HCT116 (cell line): ENCODE data around the gene KCNK18. TPM values are rescaled to one million over a fixed set of nuclear protein-coding genes. Genes with fewer than 3 reads are reported as not detected.

Experiments
- ATAC-seq: fragments of 200-7000 bp; cut with Tn5 transposase; 2 replicates; pipeline ENCODE4 v1.9.1; 2020; ENCODE audit warnings: mild to moderate bottlenecking, moderate library complexity
- BruUV-seq: library from RNA; stranded (reverse); fragments of 400-500 nt; replicated peaks from 2 replicates; lab custom pipeline; 2021; lab: Mats Ljungman, UMichigan
- CTCF ChIA-PET: fragments of 300-600 bp; sonication (Branson Sonifier 250); formaldehyde crosslinking; loops from one replicate; lab custom pipeline; 2021; ENCODE audit warnings: antibody characterized with exemption; lab: Charles Lee
- POLR2A ChIA-PET: fragments of 300-600, 350-600 bp; sonication (Branson Sonifier 250); formaldehyde crosslinking; loops from one replicate; lab custom pipeline; 2021; ENCODE audit warnings: antibody characterized with exemption; lab: Charles Lee
- RAD21 ChIA-PET, 2 experiments: fragments of 300-600 bp; sonication (Branson Sonifier 250); formaldehyde crosslinking; loops; one replicate each; lab custom pipeline; 2023; ENCODE audit warnings: low total read pairs in 2 of 2; ENCODE audit not compliant: uncharacterized antibody in 2 of 2, unreplicated experiment in 2 of 2, low non-redundant PET in 1 of 2; lab: Charles Lee
- DNase-seq: peaks from one replicate; pipeline ENCODE4 v3.0.0-alpha.2; 2010; ENCODE audit warnings: low read depth, low spot score
- H2AFZ ChIP-seq: fragments of 200-600 bp; shearing (Covaris generic), sonication (generic); 2 replicates; pipeline ENCODE4 v1.6.1; 2017; ENCODE audit warnings: low read depth, mixed run types, mixed read lengths, antibody characterized with exemption, low read length; ENCODE audit not compliant: poor library complexity, severe bottlenecking
- H3K27ac ChIP-seq: 2 replicates; pipeline ENCODE4 v1.5.1; 2012; ENCODE audit warnings: low read depth, low read length
- H3K27me3 ChIP-seq: fragments of 200-600 bp; sonication (generic); 2 replicates; pipeline ENCODE4 v1.6.1; 2016; ENCODE audit warnings: mixed run types, low read length, mixed read lengths; ENCODE audit not compliant: insufficient read depth
- H3K36me3 ChIP-seq, 2 experiments: fragments of 200-500 bp in 1 of 2; fragments of 200-600 bp in 1 of 2; sonication (Bioruptor generic) in 1 of 2; sonication (generic) in 1 of 2; 2 replicates each; pipeline versions ENCODE4 v1.5.1 to v1.6.1; 2014 to 2016; ENCODE audit warnings: low read length in 2 of 2, inconsistent platforms in 1 of 2, mixed read lengths in 1 of 2, mixed run types in 1 of 2; ENCODE audit not compliant: insufficient read depth in 2 of 2, control insufficient read depth in 1 of 2
- H3K4me1 ChIP-seq, 2 experiments: fragments of 200-600 bp in 1 of 2; sonication (generic) in 1 of 2; 2 replicates each; pipeline versions ENCODE4 v1.5.1 to v1.6.1; 2012 to 2017; ENCODE audit warnings: low read length in 2 of 2, inconsistent platforms in 1 of 2, mild to moderate bottlenecking in 1 of 2, mixed read lengths in 1 of 2, mixed run types in 1 of 2, moderate library complexity in 1 of 2; ENCODE audit not compliant: insufficient read depth in 2 of 2, control insufficient read depth in 1 of 2
- H3K4me2 ChIP-seq: fragments of 200-600 bp; sonication (generic); 2 replicates; pipeline ENCODE4 v1.6.1; 2017; ENCODE audit warnings: mixed run types, low read length, mixed read lengths
- H3K4me3 ChIP-seq, 2 experiments: fragments of 200-600 bp in 1 of 2; sonication (generic) in 1 of 2; replicated peaks in 1 of 2; 2 replicates each; pipeline ENCODE4 v1.5.1; 2011 to 2016; ENCODE audit warnings: low read length in 2 of 2, control low read depth in 1 of 2, low read depth in 1 of 2, mild to moderate bottlenecking in 1 of 2, mixed read lengths in 1 of 2, mixed run types in 1 of 2
- H3K79me2 ChIP-seq: fragments of 200-600 bp; sonication (generic); 2 replicates; pipeline ENCODE4 v1.6.1; 2017; ENCODE audit warnings: mild to moderate bottlenecking, mixed run types, low read length, moderate library complexity, mixed read lengths; ENCODE audit not compliant: insufficient read depth
- H3K9ac ChIP-seq: fragments of 200-600 bp; sonication (generic); 2 replicates; pipeline ENCODE4 v1.6.1; 2016; ENCODE audit warnings: low read length, mixed read lengths
- H3K9me2 ChIP-seq: fragments of 200-600 bp; sonication (generic), shearing (Covaris generic); 2 replicates; pipeline ENCODE4 v1.6.1; 2017; ENCODE audit warnings: mixed run types, mild to moderate bottlenecking, moderate library complexity; ENCODE audit not compliant: insufficient read depth
- H3K9me3 ChIP-seq, 2 experiments: fragments of 200-500 bp in 1 of 2; fragments of 200-600 bp in 1 of 2; sonication (Bioruptor generic) in 1 of 2; sonication (generic) in 1 of 2; 2 replicates each; pipeline ENCODE4 v1.6.1; 2014 to 2017; ENCODE audit warnings: low read length in 2 of 2, mixed read lengths in 2 of 2, inconsistent platforms in 1 of 2, low read depth in 1 of 2, mild to moderate bottlenecking in 1 of 2, mixed run types in 1 of 2, moderate library complexity in 1 of 2; ENCODE audit not compliant: control insufficient read depth in 1 of 2, insufficient read depth in 1 of 2
- H4K20me1 ChIP-seq: fragments of 200-600 bp; sonication (generic), shearing (Covaris generic); 2 replicates; pipeline ENCODE4 v1.6.1; 2017; ENCODE audit warnings: mixed run types, mild to moderate bottlenecking, moderate library complexity; ENCODE audit not compliant: insufficient read depth
- ATF3 ChIP-seq: IDR thresholded peaks from 2 replicates; pipeline ENCODE4 v1.6.1; 2012
- CBX3 ChIP-seq: IDR thresholded peaks from 2 replicates; pipeline ENCODE4 v1.6.1; 2012; ENCODE audit warnings: low read depth
- CEBPB ChIP-seq: IDR thresholded peaks from 2 replicates; pipeline ENCODE4 v1.6.1; 2012; ENCODE audit warnings: low read depth
- EGR1 ChIP-seq: IDR thresholded peaks from 2 replicates; pipeline ENCODE4 v1.6.1; 2012; ENCODE audit warnings: low read depth
- ELF1 ChIP-seq: IDR thresholded peaks from 2 replicates; pipeline ENCODE4 v1.6.1; 2012; ENCODE audit warnings: low read depth, borderline replicate concordance
- EZH2 ChIP-seq: fragments of 200-600 bp; sonication (generic); IDR thresholded peaks from 2 replicates; pipeline ENCODE4 v1.6.1; 2017; ENCODE audit warnings: antibody characterized with exemption, mixed run types
- EZH2phosphoT487 ChIP-seq: fragments of 200-600 bp; IDR thresholded peaks from 2 replicates; pipeline ENCODE4 v1.6.1; 2018; ENCODE audit warnings: antibody characterized with exemption, borderline replicate concordance
- FOSL1 ChIP-seq: IDR thresholded peaks from 2 replicates; pipeline ENCODE4 v1.6.1; 2012; ENCODE audit warnings: low read depth
- JUND ChIP-seq: IDR thresholded peaks from 2 replicates; pipeline ENCODE4 v1.6.1; 2012
- MAX ChIP-seq: IDR thresholded peaks from 2 replicates; pipeline ENCODE4 v1.6.1; 2012
- POLR2A ChIP-seq: IDR thresholded peaks from 2 replicates; pipeline ENCODE4 v1.7.0; 2011; ENCODE audit warnings: borderline replicate concordance; ENCODE audit not compliant: insufficient read depth, insufficient read length; ENCODE audit errors: extremely low read depth
- RAD21 ChIP-seq: IDR thresholded peaks from 2 replicates; pipeline ENCODE4 v1.6.1; 2012; ENCODE audit warnings: low read depth, mild to moderate bottlenecking
- SIN3A ChIP-seq: IDR thresholded peaks from 2 replicates; pipeline ENCODE4 v1.6.1; 2012; ENCODE audit warnings: low read depth
- SP1 ChIP-seq: IDR thresholded peaks from 2 replicates; pipeline ENCODE4 v1.6.1; 2012; ENCODE audit warnings: low read depth
- SRF ChIP-seq: IDR thresholded peaks from 2 replicates; pipeline ENCODE4 v1.6.1; 2012; ENCODE audit warnings: low read depth
- TCF7L2 ChIP-seq: IDR thresholded peaks from 2 replicates; pipeline ENCODE4 v1.7.0; 2011; ENCODE audit warnings: borderline replicate concordance, inconsistent platforms; ENCODE audit not compliant: insufficient read depth, insufficient read length; ENCODE audit errors: extremely low read depth
- YY1 ChIP-seq: IDR thresholded peaks from 2 replicates; pipeline ENCODE4 v1.6.1; 2011; ENCODE audit warnings: low read length, low read depth, moderate library complexity, mild to moderate bottlenecking; ENCODE audit not compliant: insufficient replicate concordance; ENCODE audit errors: extremely low read depth
- ZBTB33 ChIP-seq: IDR thresholded peaks from 2 replicates; pipeline ENCODE4 v1.6.1; 2011; ENCODE audit warnings: mild to moderate bottlenecking, low read length, moderate library complexity; ENCODE audit not compliant: insufficient replicate concordance; ENCODE audit errors: extremely low read depth
- ZFX ChIP-seq: fragments of 450-650 bp; IDR thresholded peaks from 2 replicates; pipeline ENCODE4 v1.6.1; 2017
- intact Hi-C: fragments of 100-400 bp; cut with micrococcal nuclease; formaldehyde crosslinking; loops from 2 replicates; pipeline ENCODE4 v1.10.0; 2022
- total RNA-seq: library from RNA; stranded (reverse); gene quantifications from one replicate; pipeline ENCODE4 v1.2.1, GENCODE V29; 2021; ENCODE audit not compliant: unreplicated experiment

Gene KCNK18
- total RNA-seq, 1 experiment from 2014 or later = not detected

GRCh38 chr10:117253908-117254307, 56.6 kb downstream of the KCNK18 start:
- Histone ChIP-seq H3K4me1 (no peaks in the 10 kb centered on the region), H3K36me3 (no peaks in the 10 kb centered on the region), H4K20me1 (no peaks in the 10 kb centered on the region), H3K9me2 (no peaks in the 10 kb centered on the region), H3K27me3 (peaks cover 23% of the 10 kb centered on the region), H3K27ac (no peak overlapping the region), H3K4me2 (no peak overlapping the region), H3K9ac (no peak overlapping the region), H3K79me2 (no peaks in the 10 kb centered on the region), H3K9me3 (no peaks in the 10 kb centered on the region), H2AFZ (no peak overlapping the region), H3K4me3 (no peak overlapping the region)
- ATAC-seq (no peak), DNase-seq (no peak)
- intact Hi-C loops = no loop called here
- no TSS peak for BruUV-seq
- ChIA-PET RAD21 (no interaction called here), POLR2A (no interaction called here), CTCF (no interaction called here)
- TF ChIP-seq EGR1 = no peak
- no peak for TF ChIP-seq ZFX
- no peak for TF ChIP-seq SIN3A
- TF ChIP-seq YY1 = no peak
- no peak for TF ChIP-seq TCF7L2
- no peak for TF ChIP-seq ATF3
- no peak for TF ChIP-seq POLR2A
- TF ChIP-seq FOSL1 = no peak
- TF ChIP-seq ELF1 = no peak
- no peak for TF ChIP-seq MAX
- TF ChIP-seq JUND = no peak
- no peak for TF ChIP-seq SP1
- TF ChIP-seq ZBTB33 = no peak
- TF ChIP-seq RAD21 = no peak
- TF ChIP-seq CBX3 = no peak
- no peak for TF ChIP-seq SRF
- TF ChIP-seq EZH2 = no peak
- TF ChIP-seq EZH2phosphoT487 = no peak
- TF ChIP-seq CEBPB = no peak
